AG04450 (cell line): Measurements from ENCODE around the gene CCDC102B. TPM values are rescaled to one million over a fixed set of nuclear protein-coding genes. Genes with fewer than 3 reads are reported as not detected.

Experiments used
- CTCF ChIA-PET: fragments of 300-600, 350-600 bp; formaldehyde crosslinking; extraction: SDS; loops from one replicate; lab custom pipeline; 2022; ENCODE audit warnings: antibody characterized with exemption, inconsistent platforms; lab: Charles Lee
- POLR2A ChIA-PET: fragments of 350-600 bp; formaldehyde crosslinking; extraction: SDS; loops from one replicate; lab custom pipeline; 2021; ENCODE audit warnings: antibody characterized with exemption, inconsistent platforms; lab: Yijun Ruan, JAX
- DNase-seq: peaks from one replicate; pipeline ENCODE4 v3.0.0-alpha.2; 2011; ENCODE audit warnings: low read depth, low spot score
- H3K27ac ChIP-seq: one replicate; pipeline ENCODE4 v1.5.1; 2012; ENCODE audit warnings: low read depth, low read length, control low read depth
- H3K27me3 ChIP-seq: one replicate; pipeline ENCODE4 v1.6.0; 2012; ENCODE audit warnings: low read length; ENCODE audit not compliant: control insufficient read depth, insufficient read depth
- H3K4me3 ChIP-seq: 2 replicates; pipeline ENCODE4 v1.5.1; 2011; ENCODE audit warnings: mild to moderate bottlenecking, low read depth, low read length, control low read depth
- H3K9me3 ChIP-seq: 2 replicates; pipeline ENCODE4 v1.5.1; 2012; ENCODE audit warnings: low read length; ENCODE audit not compliant: control insufficient read depth, insufficient read depth
- CTCF ChIP-seq: IDR thresholded peaks from 2 replicates; pipeline ENCODE4 v1.5.1; 2011; ENCODE audit warnings: low read depth, low read length, control low read depth, inconsistent platforms
- polyA plus RNA-seq: library from polyadenylated mRNA; depleted of rRNA; stranded (reverse); fragments of >200 nt; gene quantifications from 2 replicates; pipeline ENCODE4 v1.2.3, GENCODE V29; 2011

CCDC102B gene
- polyA plus RNA-seq, 1 experiment = 4.0 TPM

GRCh38 chr18:68887410-68887809 is 89.5 kb downstream of the CCDC102B start:
- POLR2A ChIA-PET = no interaction called here

GRCh38 chr18:68893354-68893753 is 95.5 kb downstream of the CCDC102B start:
- DNase-seq = no peak
- CTCF ChIA-PET = interaction anchor here (0.5 kb wide), 1 partner anchor 1377 kb away, joined by 3 read pairs; the partner anchor contains the start of gene DSEL
- no peaks in the 10 kb centered on the region for H3K27me3 ChIP-seq

More at GRCh38 chr18:68887410-68887809, 89.5 kb downstream of the CCDC102B start:
- Histone ChIP-seq H3K4me3 (no peak overlapping the region), H3K9me3 (no peaks in the 10 kb centered on the region), H3K27ac (no peak overlapping the region), H3K27me3 (no peaks in the 10 kb centered on the region)
- no peak for DNase-seq
- TF ChIP-seq CTCF = no peak
- CTCF ChIA-PET = no interaction called here

GRCh38 chr18:68897286-68897685 is 99.4 kb downstream of the CCDC102B start:
- ChIA-PET POLR2A (no interaction called here), CTCF (no interaction called here)
- TF ChIP-seq CTCF = no peak
- H3K27me3 ChIP-seq = no peaks in the 10 kb centered on the region
- H3K9me3 ChIP-seq = no peaks in the 10 kb centered on the region
- no peak overlapping the region for H3K4me3 ChIP-seq
- DNase-seq = no peak
- H3K27ac ChIP-seq = no peak overlapping the region

More at GRCh38 chr18:68893354-68893753, 95.5 kb downstream of the CCDC102B start:
- no peak overlapping the region for H3K27ac ChIP-seq
- TF ChIP-seq CTCF = no peak
- POLR2A ChIA-PET = no interaction called here
- no peaks in the 10 kb centered on the region for H3K9me3 ChIP-seq
- H3K4me3 ChIP-seq = no peak overlapping the region

- Histone ChIP-seq H3K27ac (no peak overlapping the region), H3K4me3 (no peak overlapping the region), H3K9me3 (no peaks in the 10 kb centered on the region), H3K27me3 (no peaks in the 10 kb centered on the region)
- ChIA-PET CTCF (no interaction called here), POLR2A (no interaction called here)
- no peak for TF ChIP-seq CTCF
- DNase-seq = no peak
Observed at GRCh38 chr18:68909579-68909978, 111.7 kb downstream of the CCDC102B start.

GRCh38 chr18:68915061-68915460 is 117.2 kb downstream of the CCDC102B start:
- POLR2A ChIA-PET = no interaction called here
- no peak overlapping the region for H3K27ac ChIP-seq
- H3K4me3 ChIP-seq = no peak overlapping the region
- no peak for DNase-seq
- TF ChIP-seq CTCF = no peak
- CTCF ChIA-PET = no interaction called here
- H3K27me3 ChIP-seq = no peaks in the 10 kb centered on the region
- H3K9me3 ChIP-seq = no peaks in the 10 kb centered on the region
